T-helper 1 cell treated with Interleukin-12 subunit alpha and Interleukin-12 subunit beta and Interleukin-4 antibody, amounts not matched to agents 30 ng/mL and 1 ng/mL, for 36 hours (primary cell): ENCODE measurements around the gene IFNL4. TPM values are rescaled to one million over a fixed set of nuclear protein-coding genes. Genes with fewer than 3 reads are reported as not detected.
"Not testable (repeated sequence)": the region's sequence is repeated elsewhere in the genome, so short reads cannot be mapped to it uniquely, and the experiment has no call there.

Experiments used
- intact Hi-C: fragments of 100-400 bp; cut with micrococcal nuclease; formaldehyde crosslinking; loops from one replicate; pipeline ENCODE4 v1.15.1; 2024
- total RNA-seq: library from RNA; stranded (reverse); gene quantifications from 2 replicates; pipeline ENCODE4 v1.2.3, GENCODE V29; 2022

The IFNL4 gene
- not detected in 2 replicates for total RNA-seq

DNA sequence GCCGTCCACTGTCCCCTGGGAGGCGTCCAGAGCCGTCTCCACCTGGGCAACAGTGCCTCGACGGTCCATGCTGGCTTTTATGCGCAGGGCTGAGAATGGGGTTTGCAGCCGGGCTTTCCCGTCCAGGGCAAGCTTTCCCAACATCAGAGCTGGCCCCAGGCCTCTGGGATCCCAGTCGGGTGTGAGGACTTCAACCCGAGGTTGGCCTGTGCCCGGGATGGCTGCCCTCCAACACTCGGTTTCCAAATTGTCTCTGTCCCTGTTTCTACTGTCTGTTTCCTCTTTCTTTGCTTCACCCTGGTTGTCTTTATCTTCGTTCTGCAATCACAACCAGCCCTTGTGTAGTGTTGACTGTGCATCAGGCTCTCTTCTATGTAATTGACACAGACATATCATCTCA, at the start of gene IFNL4:
IFNL4 (minus strand) TSS at position 51 of the 400 bp plus-strand sequence.
- intact Hi-C loops: no loop called here

DNA sequence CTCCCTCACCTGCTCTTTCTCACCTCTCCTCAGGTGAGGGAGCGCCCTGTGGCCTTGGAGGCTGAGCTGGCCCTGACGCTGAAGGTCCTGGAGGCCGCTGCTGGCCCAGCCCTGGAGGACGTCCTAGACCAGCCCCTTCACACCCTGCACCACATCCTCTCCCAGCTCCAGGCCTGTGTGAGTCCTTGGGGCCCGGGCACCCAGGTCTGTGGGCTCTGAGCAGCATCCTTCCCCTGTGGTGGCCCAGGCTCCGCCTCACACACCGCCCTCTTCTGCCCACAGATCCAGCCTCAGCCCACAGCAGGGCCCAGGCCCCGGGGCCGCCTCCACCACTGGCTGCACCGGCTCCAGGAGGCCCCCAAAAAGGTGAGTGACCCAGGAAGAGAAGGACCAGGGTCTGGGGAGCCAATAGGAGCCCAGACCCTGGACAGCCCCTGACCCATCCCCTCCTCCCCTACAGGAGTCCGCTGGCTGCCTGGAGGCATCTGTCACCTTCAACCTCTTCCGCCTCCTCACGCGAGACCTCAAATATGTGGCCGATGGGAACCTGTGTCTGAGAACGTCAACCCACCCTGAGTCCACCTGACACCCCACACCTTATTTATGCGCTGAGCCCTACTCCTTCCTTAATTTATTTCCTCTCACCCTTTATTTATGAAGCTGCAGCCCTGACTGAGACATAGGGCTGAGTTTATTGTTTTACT, 49.4 kb upstream of the IFNL4 start:
- intact Hi-C loops: loop anchor here (2.0 kb wide), 1 partner anchor 37 kb away; no protein-coding TSS in a partner anchor

DNA sequence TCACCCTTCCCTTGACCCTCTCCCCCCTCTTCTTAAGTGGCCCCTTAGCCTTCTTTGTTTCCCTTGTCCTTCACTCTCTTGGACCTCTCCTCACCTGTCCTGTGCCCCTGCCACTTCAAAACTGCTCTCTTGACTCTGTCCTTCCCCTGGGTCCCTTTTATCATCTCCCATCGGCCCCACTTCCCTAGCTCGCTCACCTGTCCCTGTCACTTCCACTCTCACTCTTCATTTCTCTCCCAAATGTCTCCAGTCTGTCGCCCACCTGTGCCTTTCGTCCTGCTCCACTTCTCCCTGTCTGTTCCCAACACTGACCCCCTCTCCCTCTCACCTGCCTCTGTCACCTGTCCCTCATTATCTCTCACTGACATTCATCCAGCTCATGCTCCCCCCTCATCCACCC, 48.2 kb upstream of the IFNL4 start:
- intact Hi-C loops: no loop called here

GRCh38 chr19:39296055-39296645, 47.5 kb upstream of the IFNL4 start, which contains the start of gene IFNL1:
Gene IFNL1, plus strand, starts transcription at chr19:39296407. Its CDS starts 15 bp downstream, at chr19:39296422.
- intact Hi-C loops: no loop called here

DNA sequence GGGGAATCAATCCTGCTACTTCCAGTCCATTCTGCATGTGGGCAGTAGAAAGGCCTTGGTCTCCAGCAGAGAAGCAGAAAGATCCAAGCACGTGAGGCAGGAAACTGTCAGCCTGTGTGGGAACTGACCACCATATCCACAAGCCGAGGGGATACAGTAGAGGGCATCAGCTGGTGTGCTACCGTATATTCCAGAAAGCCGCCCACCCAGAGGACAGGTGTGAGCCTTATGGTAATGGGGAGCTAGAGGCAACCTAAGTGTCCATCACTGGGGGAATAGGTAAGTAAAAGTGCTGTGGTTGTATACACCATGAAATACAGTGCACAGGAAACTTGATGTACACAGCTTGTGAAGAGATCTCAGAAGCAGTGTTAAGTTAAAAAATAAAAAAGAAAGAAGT, 44.7 kb upstream of the IFNL4 start:
- intact Hi-C loops: no loop called here

DNA sequence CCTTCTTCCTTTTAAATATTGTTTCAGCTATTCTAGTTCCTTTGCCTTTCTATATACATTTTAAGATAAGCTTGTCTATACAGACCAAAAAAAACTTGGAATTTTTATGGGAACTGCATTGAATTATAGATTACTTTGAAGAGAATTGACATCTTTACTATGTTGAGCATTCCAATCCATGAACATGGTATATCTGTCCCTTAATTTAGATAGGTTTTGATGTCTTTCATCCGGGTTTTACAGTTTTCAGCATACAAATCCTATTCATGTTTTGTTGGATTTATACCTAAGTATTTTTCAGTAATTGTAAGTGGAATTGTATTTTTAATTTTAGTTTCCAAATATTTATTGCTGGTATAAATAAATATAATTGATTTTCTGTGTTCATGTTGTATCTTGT, 35.4 kb upstream of the IFNL4 start:
- intact Hi-C loops: no loop called here

- intact Hi-C loops: no loop called here
Measured at GRCh38 chr19:39282021-39282420, 33.4 kb upstream of the IFNL4 start.

DNA sequence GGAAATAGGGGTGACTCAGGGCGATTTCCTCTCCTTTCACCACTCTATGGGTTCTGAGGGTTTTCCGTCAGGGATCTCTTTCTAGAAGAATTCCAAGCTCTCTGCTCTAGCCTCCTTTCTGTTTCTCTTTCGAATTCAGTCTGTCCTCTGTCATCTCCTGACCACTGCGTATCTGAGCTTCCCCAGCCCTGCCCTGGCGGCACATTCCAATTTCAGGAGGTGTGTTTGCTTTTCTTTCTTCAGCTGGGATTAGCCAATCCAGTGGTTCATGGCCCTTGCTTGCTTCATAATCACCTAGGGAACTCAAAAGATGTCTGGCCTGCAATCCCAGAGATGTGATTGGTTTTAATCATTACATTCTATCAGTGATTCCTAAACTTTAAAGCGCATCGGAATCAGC, 28.9 kb upstream of the IFNL4 start:
- intact Hi-C loops: no loop called here

- intact Hi-C loops: no loop called here
Measured at GRCh38 chr19:39276740-39277139, 28.1 kb upstream of the IFNL4 start.

- intact Hi-C loops: no loop called here
Measured at GRCh38 chr19:39275578-39275977, 26.9 kb upstream of the IFNL4 start.

DNA sequence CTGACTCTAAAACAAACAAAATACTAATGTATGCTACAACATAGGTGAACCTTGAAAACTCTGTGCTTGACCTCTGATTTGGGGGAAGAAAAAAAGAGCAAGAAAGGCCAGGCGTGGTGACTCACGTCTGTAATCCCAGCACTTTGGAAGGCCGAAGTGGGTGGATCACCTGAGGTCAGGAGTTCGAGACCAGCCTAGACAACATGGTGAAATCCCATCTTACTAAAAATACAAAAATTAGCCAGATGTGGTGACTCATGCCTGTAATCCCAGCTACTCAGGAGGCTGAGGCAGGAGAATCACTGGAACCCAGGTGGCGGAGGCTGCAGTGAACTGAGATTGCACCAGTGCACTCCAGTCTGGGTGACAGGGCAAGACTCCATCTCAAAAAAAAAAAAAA, 25.2 kb upstream of the IFNL4 start:
- intact Hi-C loops: not testable (repeated sequence)

- intact Hi-C loops: no loop called here
Measured at GRCh38 chr19:39270036-39270871, 21.6 kb upstream of the IFNL4 start.

DNA sequence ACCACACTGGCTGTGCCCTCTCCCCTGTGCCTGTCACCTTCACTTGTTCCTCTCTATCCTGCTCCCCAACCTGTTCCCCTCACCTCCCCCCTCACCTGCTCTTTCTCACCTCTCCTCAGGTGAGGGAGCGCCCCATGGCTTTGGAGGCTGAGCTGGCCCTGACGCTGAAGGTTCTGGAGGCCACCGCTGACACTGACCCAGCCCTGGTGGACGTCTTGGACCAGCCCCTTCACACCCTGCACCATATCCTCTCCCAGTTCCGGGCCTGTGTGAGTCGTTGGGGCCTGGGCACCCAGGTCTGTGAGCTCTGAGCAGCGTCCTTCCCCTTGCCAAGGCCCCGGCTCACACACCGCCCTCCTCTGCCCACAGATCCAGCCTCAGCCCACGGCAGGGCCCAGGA, 20.7 kb upstream of the IFNL4 start:
- intact Hi-C loops: not testable (repeated sequence)

GRCh38 chr19:39268531-39269223, 20.0 kb upstream of the IFNL4 start:
- intact Hi-C loops: not testable (repeated sequence)

DNA sequence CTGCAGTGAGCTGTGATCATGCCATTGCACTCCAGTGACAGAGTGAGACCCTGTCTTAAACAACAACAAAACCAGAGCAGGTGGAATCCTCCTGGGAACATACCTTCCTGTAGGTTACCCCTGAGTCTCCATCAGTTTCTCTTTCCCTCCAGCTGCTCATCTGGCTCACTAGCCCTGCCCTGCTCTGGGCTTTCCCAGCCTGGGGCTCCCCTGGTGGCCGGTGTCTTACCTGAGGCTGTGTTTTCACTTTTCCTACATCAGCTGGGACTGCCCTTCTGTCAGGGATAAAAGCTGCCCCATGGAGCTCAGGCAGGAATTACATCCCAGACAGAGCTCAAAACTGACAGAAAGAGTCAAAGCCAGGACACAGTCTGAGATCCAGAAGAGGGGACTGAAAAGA, 19.4 kb upstream of the IFNL4 start, which contains the start of gene IFNL2:
IFNL2 (plus strand) TSS at position 312 of the 400 bp plus-strand sequence. CDS start 173 bp downstream, outside the sequence.
- intact Hi-C loops: not testable (repeated sequence)

DNA sequence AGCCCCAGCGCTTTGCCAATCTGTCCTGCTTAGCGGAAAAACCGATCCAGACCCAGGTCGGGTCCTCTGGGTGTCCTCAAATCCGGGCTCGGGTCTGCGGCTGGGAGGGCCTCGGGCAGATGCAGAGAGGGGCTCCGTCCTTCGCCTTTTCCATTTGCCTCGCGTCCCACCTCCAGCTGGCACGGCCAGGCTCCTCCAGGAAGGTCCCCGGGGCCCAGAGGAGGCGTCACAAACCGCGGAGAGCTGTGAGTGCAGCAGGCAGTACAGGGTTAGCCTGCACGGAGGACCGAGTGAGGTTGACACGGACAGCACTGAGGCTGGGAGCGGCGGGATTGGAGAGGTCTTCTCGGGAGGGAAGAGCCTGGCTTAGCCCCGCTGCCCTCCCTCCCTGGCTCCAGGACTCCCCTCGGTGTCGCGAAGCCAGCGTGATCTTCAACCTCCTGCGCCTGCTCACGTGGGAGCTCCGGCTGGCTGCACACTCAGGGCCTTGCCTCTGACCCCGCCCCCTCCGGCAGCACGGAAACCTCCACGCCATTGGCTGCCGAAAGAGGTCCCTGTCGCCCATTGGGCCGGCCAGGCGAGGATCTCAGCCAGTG, 16.8 kb upstream of the IFNL4 start:
- intact Hi-C loops: no loop called here

- intact Hi-C loops: no loop called here
Measured at GRCh38 chr19:39264306-39265290, 15.9 kb upstream of the IFNL4 start.

- intact Hi-C loops: no loop called here
Measured at GRCh38 chr19:39263912-39264305, 15.3 kb upstream of the IFNL4 start.

DNA sequence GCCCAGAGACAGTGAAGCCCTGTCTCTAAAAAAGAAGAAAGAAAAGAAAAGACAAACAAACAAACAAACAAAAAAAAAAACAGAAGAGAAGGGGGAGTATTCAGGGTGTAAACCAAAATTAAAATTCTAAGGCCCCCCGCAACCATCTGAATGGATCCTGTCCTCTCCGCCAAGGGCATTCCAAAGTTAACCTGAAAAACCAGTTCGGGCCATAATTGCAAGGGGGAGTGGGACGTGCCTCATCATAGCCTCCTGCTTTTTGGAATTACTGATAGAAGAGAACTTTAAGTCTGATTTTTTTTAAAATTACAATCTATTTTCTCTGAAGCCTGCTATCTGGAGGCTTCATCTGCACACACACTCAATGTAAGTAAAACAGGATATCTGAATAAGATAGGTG, 13.8 kb upstream of the IFNL4 start:
- intact Hi-C loops: no loop called here

DNA sequence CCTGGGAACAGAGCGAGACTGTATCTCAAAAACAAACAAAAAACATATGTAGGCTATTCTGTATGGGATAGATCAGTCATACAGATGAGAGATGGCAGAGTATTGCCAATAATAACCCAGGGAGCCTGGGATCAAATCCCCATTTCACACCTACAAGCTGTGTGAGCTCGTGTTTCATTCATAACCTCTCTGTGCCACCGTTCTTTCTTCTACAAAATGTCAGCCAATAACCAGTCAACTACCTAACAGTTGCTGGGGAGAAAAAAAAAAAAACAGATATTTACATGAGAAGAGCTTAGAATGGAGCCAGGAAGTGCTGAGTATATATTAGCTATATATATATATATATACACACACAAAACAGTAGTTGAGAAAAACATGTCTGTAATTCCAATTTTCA, 13.0 kb upstream of the IFNL4 start:
- intact Hi-C loops: no loop called here
